Measurements from ENCODE around the gene DAAM2.

DAAM2 gene

GRCh38 chr6:39938773-39939654 is 146.8 kb downstream of the DAAM2 start:
- ATAC-seq (no peak), DNase-seq (ENCODE audit: low spot score in 2 of 2) (no peak)
- H3K27ac Mint-ChIP-seq: no peak overlapping the region
- no peak overlapping the region for H3K4me3 Mint-ChIP-seq
- H3K36me3 Mint-ChIP-seq: no peaks in the 10 kb centered on the region
- no peaks in the 10 kb centered on the region for H3K4me1 Mint-ChIP-seq
- no peaks in the 10 kb centered on the region for H3K9me3 Mint-ChIP-seq

DNA sequence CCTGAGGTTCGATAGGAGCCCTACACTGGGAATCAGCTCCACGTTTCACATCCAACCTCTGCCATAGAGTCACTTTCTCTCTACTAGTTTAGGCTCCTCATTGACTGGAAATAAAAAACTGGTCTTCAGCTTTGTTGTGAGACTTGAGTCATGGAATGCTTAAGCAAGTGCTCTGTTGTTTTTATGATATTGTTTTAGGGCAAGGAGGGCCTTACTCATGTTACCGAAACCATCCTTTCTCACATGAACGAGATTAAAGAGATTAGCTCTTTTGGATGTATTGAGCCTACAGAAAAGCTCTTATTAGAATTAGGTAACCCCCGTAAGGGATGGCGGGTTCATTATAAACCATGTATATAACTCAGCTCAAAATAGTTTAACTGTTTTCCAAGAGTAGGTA is 149.0 kb downstream of the DAAM2 start:
- no peaks in the 10 kb centered on the region for H3K4me1 Mint-ChIP-seq
- no peak overlapping the region for H3K4me3 Mint-ChIP-seq
- DNase-seq (ENCODE audit: low spot score in 2 of 2) (no peak), ATAC-seq (no peak)
- no peaks in the 10 kb centered on the region for H3K36me3 Mint-ChIP-seq
- no peaks in the 10 kb centered on the region for H3K9me3 Mint-ChIP-seq
- H3K27ac Mint-ChIP-seq: no peak overlapping the region

DNA sequence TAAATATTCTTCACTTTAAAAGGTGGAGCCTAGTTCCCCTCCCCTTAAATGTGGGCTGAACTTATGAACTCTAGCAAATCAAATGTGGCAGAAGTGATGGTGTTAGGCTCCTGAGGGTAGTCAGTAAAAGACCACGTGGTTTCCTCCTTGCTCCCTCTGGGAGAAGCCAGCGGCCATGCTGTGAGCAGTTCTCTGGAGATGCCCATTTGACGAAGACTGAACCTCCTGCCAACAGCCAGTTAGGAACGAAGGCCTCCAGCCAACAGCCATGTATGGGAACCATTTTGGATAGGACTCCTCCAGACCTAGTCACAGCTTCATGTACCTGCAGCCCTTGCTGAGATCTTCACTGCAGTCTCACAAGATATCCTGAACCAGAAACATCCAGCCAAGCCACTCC is 149.6 kb downstream of the DAAM2 start:
- H3K4me3 Mint-ChIP-seq: no peak overlapping the region
- no peaks in the 10 kb centered on the region for H3K9me3 Mint-ChIP-seq
- DNase-seq (ENCODE audit: low spot score in 2 of 2) (no peak), ATAC-seq (no peak)
- no peaks in the 10 kb centered on the region for H3K4me1 Mint-ChIP-seq
- H3K27ac Mint-ChIP-seq: no peak overlapping the region
- no peaks in the 10 kb centered on the region for H3K36me3 Mint-ChIP-seq

DNA sequence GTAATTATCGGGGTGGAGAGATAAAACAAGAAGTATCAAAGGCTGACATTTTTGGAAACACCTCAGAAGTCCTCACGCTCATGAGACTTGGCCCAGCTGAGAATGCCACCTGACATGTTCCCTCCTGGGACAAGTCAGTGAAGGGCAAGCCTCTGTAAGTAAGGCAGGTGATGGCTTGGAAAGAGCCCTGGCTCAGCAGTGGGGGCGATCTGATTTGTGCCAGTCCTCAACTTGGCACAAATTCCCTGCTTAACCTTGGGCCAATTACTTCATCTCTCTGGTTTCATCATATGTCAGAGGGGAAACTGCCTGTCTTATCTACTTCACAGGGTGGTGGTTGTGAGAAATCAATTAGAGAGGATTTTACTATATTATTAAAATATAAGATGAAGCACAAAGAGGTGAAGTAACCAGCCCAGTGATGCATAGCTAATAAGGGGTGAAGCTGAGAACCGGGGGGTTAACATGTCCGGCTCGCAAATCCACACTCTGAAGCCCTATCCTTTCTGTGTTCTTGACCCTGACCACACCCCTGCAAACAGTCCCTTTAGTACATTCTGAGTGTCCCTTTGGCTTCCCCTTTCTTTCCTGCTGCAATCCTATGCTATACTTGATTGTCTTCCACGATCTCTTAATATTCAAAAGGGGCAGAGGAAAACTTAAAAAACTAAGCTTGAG is 150.9 kb downstream of the DAAM2 start:
- H3K4me1 Mint-ChIP-seq: no peaks in the 10 kb centered on the region
- no peak for ATAC-seq
- no peak overlapping the region for H3K27ac Mint-ChIP-seq
- no peaks in the 10 kb centered on the region for H3K36me3 Mint-ChIP-seq
- H3K4me3 Mint-ChIP-seq: no peak overlapping the region
- no peak for DNase-seq (ENCODE audit: low spot score in 2 of 2)
- H3K9me3 Mint-ChIP-seq: no peaks in the 10 kb centered on the region

GRCh38 chr6:39945626-39946025 is 153.4 kb downstream of the DAAM2 start:
- ATAC-seq: peak; percentile 31
- no peak overlapping the region for H3K27ac Mint-ChIP-seq
- peak in 1 of 2 donors; percentile 10 for DNase-seq (ENCODE audit: low spot score in 2 of 2)
- H3K9me3 Mint-ChIP-seq: no peaks in the 10 kb centered on the region
- H3K4me3 Mint-ChIP-seq: no peak overlapping the region
- no peaks in the 10 kb centered on the region for H3K4me1 Mint-ChIP-seq
- H3K36me3 Mint-ChIP-seq: no peaks in the 10 kb centered on the region

DNA sequence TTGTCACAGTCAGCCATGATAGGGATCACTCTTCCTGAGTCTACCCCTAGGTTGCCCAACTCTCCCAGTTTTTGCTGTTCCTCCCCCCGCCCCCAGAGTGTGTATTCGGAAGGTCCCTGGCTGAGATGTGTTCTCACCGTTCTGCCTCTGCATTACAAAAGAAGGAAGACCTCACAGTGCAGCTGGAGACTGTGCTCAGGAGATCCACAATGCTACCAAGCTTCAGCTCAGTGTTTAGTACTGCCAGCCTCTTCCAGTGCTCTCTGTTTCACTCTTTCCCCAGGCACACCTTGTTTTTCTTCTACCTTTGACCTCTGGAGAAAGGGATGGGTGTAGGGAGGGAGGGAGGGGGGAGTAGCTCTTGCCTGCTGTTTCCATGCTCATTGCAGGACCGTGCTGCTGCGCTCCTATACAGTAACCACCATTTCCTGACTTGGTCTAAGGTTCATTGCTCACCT is 155.5 kb downstream of the DAAM2 start:
- no peaks in the 10 kb centered on the region for H3K36me3 Mint-ChIP-seq
- no peaks in the 10 kb centered on the region for H3K9me3 Mint-ChIP-seq
- no peak overlapping the region for H3K4me3 Mint-ChIP-seq
- no peak overlapping the region for H3K27ac Mint-ChIP-seq
- no peak for ATAC-seq
- no peaks in the 10 kb centered on the region for H3K4me1 Mint-ChIP-seq
- DNase-seq (ENCODE audit: low spot score in 2 of 2): no peak

- Mint-ChIP-seq H3K9me3 (no peaks in the 10 kb centered on the region), H3K27ac (no peak overlapping the region), H3K4me3 (no peak overlapping the region), H3K36me3 (no peaks in the 10 kb centered on the region), H3K4me1 (no peaks in the 10 kb centered on the region)
- DNase-seq (ENCODE audit: low spot score in 2 of 2) (no peak), ATAC-seq (no peak)
Measured at GRCh38 chr6:39948199-39948791, 156.1 kb downstream of the DAAM2 start.

DNA sequence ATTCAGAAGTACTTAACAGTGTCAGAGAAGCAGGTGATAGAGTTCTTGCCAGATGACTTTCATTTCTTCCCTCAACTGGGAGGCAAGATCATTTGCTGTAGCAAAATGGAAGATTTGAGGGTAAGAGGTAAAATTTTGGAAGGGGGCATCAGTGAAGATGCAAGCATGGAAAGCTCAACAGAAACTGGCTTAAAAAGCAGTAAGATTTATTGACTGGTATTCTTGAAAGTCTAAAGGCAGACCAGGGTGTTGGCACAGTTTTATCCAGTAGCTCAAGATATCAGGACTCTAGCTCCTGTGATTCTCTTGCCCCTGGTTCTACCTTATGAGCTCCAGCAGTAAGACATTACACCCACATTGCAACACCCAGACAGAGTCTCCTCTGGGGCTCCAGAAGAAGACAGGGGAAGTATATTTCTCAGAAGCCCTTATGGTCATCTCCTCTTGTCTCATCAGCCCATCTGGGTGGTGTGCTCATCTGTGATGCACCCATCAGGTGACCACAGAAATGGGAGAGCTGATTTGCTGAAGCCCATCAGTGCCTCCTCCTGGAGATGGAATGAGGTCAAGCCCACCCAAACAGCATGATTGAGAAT is 158.0 kb downstream of the DAAM2 start:
- Mint-ChIP-seq H3K27ac (no peak overlapping the region), H3K9me3 (no peaks in the 10 kb centered on the region), H3K4me3 (no peak overlapping the region), H3K36me3 (no peaks in the 10 kb centered on the region), H3K4me1 (no peaks in the 10 kb centered on the region)
- no peak for ATAC-seq
- DNase-seq (ENCODE audit: low spot score in 2 of 2): no peak

DNA sequence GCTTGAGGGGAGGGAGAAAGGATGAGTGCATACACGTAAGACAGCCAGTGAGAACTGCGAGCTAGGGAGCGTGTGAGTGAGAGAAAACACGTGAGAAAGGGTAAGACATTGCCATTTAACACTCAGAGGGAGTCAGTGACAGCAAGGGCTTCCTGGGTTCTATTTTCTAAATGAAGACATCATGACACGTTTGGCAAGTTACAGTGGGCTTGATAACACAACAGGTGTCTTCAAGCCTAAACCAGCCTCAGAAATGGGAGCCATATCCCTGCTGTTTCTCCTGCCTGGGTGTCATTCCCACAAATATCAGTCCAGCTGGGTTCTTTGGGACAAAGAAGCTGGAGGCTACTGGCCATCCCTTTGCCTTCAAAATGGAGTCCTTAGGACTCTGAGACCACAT is 159.0 kb downstream of the DAAM2 start:
- DNase-seq (ENCODE audit: low spot score in 2 of 2) (no peak), ATAC-seq (no peak)
- Mint-ChIP-seq H3K9me3 (no peaks in the 10 kb centered on the region), H3K4me3 (no peak overlapping the region), H3K36me3 (no peaks in the 10 kb centered on the region), H3K4me1 (no peaks in the 10 kb centered on the region), H3K27ac (no peak overlapping the region)

- Mint-ChIP-seq H3K4me1 (no peaks in the 10 kb centered on the region), H3K36me3 (no peaks in the 10 kb centered on the region), H3K27ac (no peak overlapping the region), H3K9me3 (no peaks in the 10 kb centered on the region), H3K4me3 (no peak overlapping the region)
- no peak for ATAC-seq
- DNase-seq (ENCODE audit: low spot score in 2 of 2): no peak
Measured at GRCh38 chr6:39951716-39952115, 159.5 kb downstream of the DAAM2 start.

GRCh38 chr6:39952167-39952566 is 160.0 kb downstream of the DAAM2 start:
- no peaks in the 10 kb centered on the region for H3K36me3 Mint-ChIP-seq
- peaks cover 3% of the 10 kb centered on the region for H3K9me3 Mint-ChIP-seq
- ATAC-seq (no peak), DNase-seq (ENCODE audit: low spot score in 2 of 2) (no peak)
- H3K4me3 Mint-ChIP-seq: no peak overlapping the region
- no peaks in the 10 kb centered on the region for H3K4me1 Mint-ChIP-seq
- H3K27ac Mint-ChIP-seq: no peak overlapping the region

DNA sequence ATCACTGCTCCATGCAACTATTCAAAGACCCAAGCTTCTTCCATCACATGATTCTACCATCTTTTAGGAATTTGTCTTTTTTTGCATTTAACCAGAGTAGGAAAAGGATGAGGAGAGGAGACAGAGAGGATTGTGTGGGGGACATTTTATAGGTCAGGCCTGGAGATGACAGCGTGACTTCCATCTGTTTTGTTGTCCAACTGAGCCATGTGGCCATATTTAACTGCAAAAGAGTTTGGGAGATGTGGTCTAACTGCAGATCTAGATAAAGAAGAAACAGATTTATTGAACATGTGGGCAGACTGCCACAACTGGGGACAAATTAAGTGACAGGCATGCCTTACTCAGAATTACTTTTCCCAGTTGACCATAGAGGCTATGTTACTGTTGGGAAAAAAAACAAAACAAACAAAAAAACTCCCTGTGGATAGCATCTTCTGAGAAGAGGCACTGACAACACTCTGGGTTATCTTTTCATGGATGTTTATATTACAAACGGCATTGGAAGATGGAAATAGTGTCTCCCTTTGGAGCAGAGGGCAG is 161.0 kb downstream of the DAAM2 start:
- Mint-ChIP-seq H3K36me3 (no peaks in the 10 kb centered on the region), H3K9me3 (peaks cover 4% of the 10 kb centered on the region), H3K27ac (no peak overlapping the region), H3K4me1 (no peaks in the 10 kb centered on the region), H3K4me3 (no peak overlapping the region)
- DNase-seq (ENCODE audit: low spot score in 2 of 2): peak in 1 of 2 donors; percentile 7
- ATAC-seq: no peak
